Mesendoderm (in vitro differentiated cells): ENCODE measurements around the gene SPATA2.

ENCODE experiments used
- DNase-seq: peaks from one replicate; pipeline ENCODE4 v3.0.0; 2013
- H2AK5ac ChIP-seq: 2 replicates; pipeline ENCODE4 v1.6.1; 2013; ENCODE audit warnings: low read length, inconsistent platforms
- H2BK120ac ChIP-seq: 2 replicates; pipeline ENCODE4 v1.6.1; 2013; ENCODE audit warnings: low read depth, mild to moderate bottlenecking, low read length, moderate library complexity, mixed read lengths
- H2BK15ac ChIP-seq: replicated peaks from 2 replicates; pipeline ENCODE4 v1.6.1; 2013; ENCODE audit warnings: low read depth, mild to moderate bottlenecking, moderate library complexity
- H2BK5ac ChIP-seq: 2 replicates; pipeline ENCODE4 v1.6.1; 2013; ENCODE audit warnings: low read length, inconsistent platforms
- H3K18ac ChIP-seq: 2 replicates; pipeline ENCODE4 v1.6.1; 2013; ENCODE audit warnings: mild to moderate bottlenecking, low read length, mixed read lengths
- H3K23ac ChIP-seq: one replicate; pipeline ENCODE4 v1.6.1; 2013; ENCODE audit warnings: low read length
- H3K27ac ChIP-seq: 2 replicates; pipeline ENCODE4 v1.5.1; 2013; ENCODE audit warnings: low read depth, mild to moderate bottlenecking, inconsistent platforms, low read length, moderate library complexity
- H3K27me3 ChIP-seq: 2 replicates; pipeline ENCODE4 v1.6.1; 2013; ENCODE audit warnings: low read length, control low read depth, mild to moderate bottlenecking, inconsistent platforms; ENCODE audit not compliant: insufficient read depth, poor library complexity
- H3K36me3 ChIP-seq: 2 replicates; pipeline ENCODE4 v1.6.1; 2013; ENCODE audit warnings: low read length, inconsistent platforms; ENCODE audit not compliant: control insufficient read depth, insufficient read depth
- H3K4ac ChIP-seq: one replicate; pipeline ENCODE4 v1.6.1; 2013; ENCODE audit warnings: low read depth, mild to moderate bottlenecking, low read length, moderate library complexity
- H3K4me1 ChIP-seq: 2 replicates; pipeline ENCODE4 v1.6.1; 2013; ENCODE audit warnings: low read depth, low read length, inconsistent platforms; ENCODE audit not compliant: control insufficient read depth
- H3K4me2 ChIP-seq: 2 replicates; pipeline ENCODE4 v1.6.1; 2013; ENCODE audit warnings: low read length
- H3K4me3 ChIP-seq: 2 replicates; pipeline ENCODE4 v1.5.1; 2013; ENCODE audit warnings: mild to moderate bottlenecking, low read length
- H3K56ac ChIP-seq: one replicate; pipeline ENCODE4 v1.6.1; 2013; ENCODE audit warnings: low read length
- H3K79me1 ChIP-seq: 2 replicates; pipeline ENCODE4 v1.6.1; 2013; ENCODE audit warnings: low read length, inconsistent platforms
- H3K79me2 ChIP-seq: 2 replicates; pipeline ENCODE4 v1.6.1; 2013; ENCODE audit warnings: mild to moderate bottlenecking, low read length; ENCODE audit not compliant: control insufficient read depth, insufficient read depth
- H3K9ac ChIP-seq: 2 replicates; pipeline ENCODE4 v1.6.1; 2013; ENCODE audit warnings: low read length, inconsistent platforms
- H4K5ac ChIP-seq: one replicate; pipeline ENCODE4 v1.6.1; 2013; ENCODE audit warnings: low read length
- H4K8ac ChIP-seq: one replicate; pipeline ENCODE4 v1.6.1; 2013; ENCODE audit warnings: low read depth, mild to moderate bottlenecking, control low read depth, low read length, moderate library complexity
- WGBS: extraction: QIAGEN DNeasy Blood & Tissue Kit; methylation state at CpG from one replicate; pipeline ENCODE4 v1.1.7; 2013; ENCODE audit warnings: low lambda C conversion rate, missing lambda C conversion rate; ENCODE audit not compliant: insufficient coverage; ENCODE audit errors: extremely low coverage; 5-methylcytosine and 5-hydroxymethylcytosine counted together

Gene SPATA2

DNA sequence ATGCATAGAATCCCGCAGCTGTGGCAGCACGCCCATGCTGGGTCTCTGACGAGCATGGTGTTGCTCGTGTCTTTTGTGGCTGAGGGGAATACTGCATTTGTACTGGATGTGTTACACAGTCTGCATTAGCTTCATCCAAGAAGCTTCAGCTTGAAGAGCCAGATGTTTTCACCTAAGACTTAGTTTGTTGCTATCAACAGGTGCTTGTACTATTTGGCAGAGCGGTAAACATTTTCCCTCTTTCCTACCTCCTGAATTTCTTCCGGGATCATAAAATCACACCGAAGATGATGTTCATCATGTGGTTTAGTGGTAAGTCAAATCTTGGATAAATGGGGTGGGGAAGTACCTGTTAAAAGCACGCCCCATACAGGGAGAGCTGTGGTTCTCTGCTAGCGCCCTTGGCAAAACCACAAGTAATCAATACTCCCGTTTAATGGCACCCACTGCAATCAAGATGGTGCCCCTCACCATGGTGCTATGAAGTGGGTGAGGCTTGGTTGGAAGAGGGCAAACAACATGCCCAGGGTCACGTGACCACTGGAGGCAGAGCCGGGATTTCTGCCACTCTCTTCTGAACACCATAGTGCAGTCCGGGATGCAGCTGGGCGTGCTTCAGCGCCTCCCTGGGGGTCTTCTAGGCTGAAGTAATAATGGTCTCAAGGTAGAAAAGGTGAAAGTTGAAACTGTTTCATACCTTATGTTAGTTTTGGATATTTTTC lies 34.4 kb downstream of the SPATA2 start:
- H3K4me2 ChIP-seq: no peak overlapping the region
- no peak for DNase-seq
- H4K5ac ChIP-seq: no peak overlapping the region
- no peak overlapping the region for H3K23ac ChIP-seq
- H3K4me1 ChIP-seq: no peaks in the 10 kb centered on the region
- no peak overlapping the region for H3K9ac ChIP-seq
- H3K27me3 ChIP-seq: no peaks in the 10 kb centered on the region
- no peak overlapping the region for H2BK120ac ChIP-seq
- H4K8ac ChIP-seq: no peak overlapping the region
- H3K4me3 ChIP-seq: no peak overlapping the region
- no peak overlapping the region for H3K27ac ChIP-seq
- no peaks in the 10 kb centered on the region for H3K79me2 ChIP-seq
- no peak overlapping the region for H2AK5ac ChIP-seq
- H3K79me1 ChIP-seq: no peaks in the 10 kb centered on the region
- no peak overlapping the region for H2BK5ac ChIP-seq
- H3K4ac ChIP-seq: no peak overlapping the region
- H2BK15ac ChIP-seq: no peak overlapping the region
- no peak overlapping the region for H3K18ac ChIP-seq
- no peak overlapping the region for H3K56ac ChIP-seq
- no CpG with 5 or more reads among the region's 15 CpGs for WGBS
- H3K36me3 ChIP-seq: no peaks in the 10 kb centered on the region

DNA sequence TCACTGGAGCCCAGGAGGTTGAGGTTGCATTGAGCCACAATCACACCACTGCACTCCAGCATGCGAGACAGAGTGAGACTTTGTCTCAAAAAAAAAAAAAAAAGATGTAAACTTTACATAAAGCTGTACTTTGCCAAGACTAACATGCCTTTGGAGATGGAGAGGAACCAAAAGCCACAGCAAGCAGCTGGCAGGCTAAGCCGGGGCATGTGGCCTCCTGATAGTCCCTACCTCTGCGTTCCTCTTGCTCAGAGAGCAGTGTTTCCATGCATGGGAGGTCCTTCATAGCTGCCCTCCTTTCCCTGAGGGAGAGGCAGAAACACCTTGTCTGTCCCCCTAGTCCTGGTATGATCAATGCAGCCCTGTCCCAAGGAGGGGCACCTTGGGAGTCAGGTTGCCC lies 35.2 kb downstream of the SPATA2 start:
- H3K56ac ChIP-seq: no peak overlapping the region
- no peak overlapping the region for H2AK5ac ChIP-seq
- no peak overlapping the region for H3K9ac ChIP-seq
- no peak overlapping the region for H2BK120ac ChIP-seq
- no peak overlapping the region for H2BK5ac ChIP-seq
- DNase-seq: no peak
- no peaks in the 10 kb centered on the region for H3K36me3 ChIP-seq
- H3K23ac ChIP-seq: no peak overlapping the region
- H3K79me2 ChIP-seq: no peaks in the 10 kb centered on the region
- no peak overlapping the region for H2BK15ac ChIP-seq
- no peak overlapping the region for H3K4me2 ChIP-seq
- H3K18ac ChIP-seq: no peak overlapping the region
- H3K79me1 ChIP-seq: no peaks in the 10 kb centered on the region
- no peak overlapping the region for H4K5ac ChIP-seq
- H4K8ac ChIP-seq: no peak overlapping the region
- WGBS: no CpG with 5 or more reads among the region's 3 CpGs
- H3K4me1 ChIP-seq: no peaks in the 10 kb centered on the region
- no peak overlapping the region for H3K4me3 ChIP-seq
- H3K27ac ChIP-seq: no peak overlapping the region
- H3K4ac ChIP-seq: no peak overlapping the region
- no peaks in the 10 kb centered on the region for H3K27me3 ChIP-seq

GRCh38 chr20:49878977-49879376 lies 36.4 kb downstream of the SPATA2 start:
- Histone ChIP-seq H3K9ac (no peak overlapping the region), H3K27ac (no peak overlapping the region), H3K4ac (no peak overlapping the region), H3K4me1 (no peaks in the 10 kb centered on the region), H4K5ac (no peak overlapping the region), H2AK5ac (no peak overlapping the region), H3K79me2 (no peaks in the 10 kb centered on the region), H3K4me3 (no peak overlapping the region), H3K79me1 (no peaks in the 10 kb centered on the region), H2BK15ac (no peak overlapping the region), H3K56ac (no peak overlapping the region), H3K23ac (no peak overlapping the region), H2BK120ac (no peak overlapping the region), H4K8ac (no peak overlapping the region), H3K4me2 (no peak overlapping the region), H3K36me3 (no peaks in the 10 kb centered on the region), H3K18ac (no peak overlapping the region), H2BK5ac (no peak overlapping the region), H3K27me3 (no peaks in the 10 kb centered on the region)
- no peak for DNase-seq
- WGBS: no CpG with 5 or more reads among the region's 1 CpG

- no CpG with 5 or more reads among the region's 4 CpGs for WGBS
- Histone ChIP-seq H3K18ac (no peak overlapping the region), H3K4me2 (no peak overlapping the region), H3K4ac (no peak overlapping the region), H3K36me3 (no peaks in the 10 kb centered on the region), H3K23ac (no peak overlapping the region), H2AK5ac (no peak overlapping the region), H2BK120ac (no peak overlapping the region), H4K5ac (no peak overlapping the region), H2BK5ac (no peak overlapping the region), H3K4me3 (no peak overlapping the region), H3K27me3 (no peaks in the 10 kb centered on the region), H3K9ac (no peak overlapping the region), H4K8ac (no peak overlapping the region), H2BK15ac (no peak overlapping the region), H3K79me2 (no peaks in the 10 kb centered on the region), H3K56ac (no peak overlapping the region), H3K79me1 (no peaks in the 10 kb centered on the region), H3K4me1 (no peaks in the 10 kb centered on the region), H3K27ac (no peak overlapping the region)
- peak; percentile 53 for DNase-seq
Observed at GRCh38 chr20:49877386-49877921, 37.9 kb downstream of the SPATA2 start.

DNA sequence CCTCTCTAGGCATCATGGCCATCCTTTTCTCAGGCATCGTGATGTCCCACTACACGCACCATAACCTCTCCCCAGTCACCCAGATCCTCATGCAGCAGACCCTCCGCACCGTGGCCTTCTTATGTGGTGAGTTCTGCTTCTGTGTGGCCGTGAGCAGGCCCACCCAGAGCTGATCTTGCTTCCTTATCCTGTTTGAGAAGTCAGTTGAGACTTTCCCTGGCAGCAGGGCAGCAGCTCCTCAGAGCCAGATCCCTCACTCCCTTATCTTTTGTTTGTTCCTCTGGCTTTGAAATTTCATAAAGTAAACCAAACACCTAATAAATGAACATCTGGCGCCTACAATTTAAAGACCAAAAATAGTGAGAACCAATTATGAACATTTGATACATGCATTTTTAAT lies 40.6 kb downstream of the SPATA2 start:
- no peak overlapping the region for H3K18ac ChIP-seq
- no peak overlapping the region for H4K8ac ChIP-seq
- H2BK15ac ChIP-seq: no peak overlapping the region
- H3K79me2 ChIP-seq: no peaks in the 10 kb centered on the region
- no peak overlapping the region for H3K4me2 ChIP-seq
- no CpG with 5 or more reads among the region's 6 CpGs for WGBS
- H3K27me3 ChIP-seq: no peaks in the 10 kb centered on the region
- no peak overlapping the region for H2AK5ac ChIP-seq
- no peaks in the 10 kb centered on the region for H3K36me3 ChIP-seq
- H4K5ac ChIP-seq: no peak overlapping the region
- H2BK120ac ChIP-seq: no peak overlapping the region
- no peaks in the 10 kb centered on the region for H3K79me1 ChIP-seq
- no peak for DNase-seq
- no peak overlapping the region for H3K56ac ChIP-seq
- no peak overlapping the region for H3K9ac ChIP-seq
- no peak overlapping the region for H2BK5ac ChIP-seq
- H3K27ac ChIP-seq: no peak overlapping the region
- no peak overlapping the region for H3K4ac ChIP-seq
- H3K4me1 ChIP-seq: no peaks in the 10 kb centered on the region
- no peak overlapping the region for H3K23ac ChIP-seq
- H3K4me3 ChIP-seq: no peak overlapping the region

- H2BK120ac ChIP-seq: no peak overlapping the region
- WGBS: no CpG with 5 or more reads among the region's 1 CpG
- no peak overlapping the region for H3K18ac ChIP-seq
- H3K56ac ChIP-seq: no peak overlapping the region
- no peak overlapping the region for H4K8ac ChIP-seq
- no peak overlapping the region for H3K4ac ChIP-seq
- DNase-seq: peak; percentile 28
- H3K79me1 ChIP-seq: no peaks in the 10 kb centered on the region
- no peaks in the 10 kb centered on the region for H3K27me3 ChIP-seq
- no peaks in the 10 kb centered on the region for H3K36me3 ChIP-seq
- no peak overlapping the region for H2BK5ac ChIP-seq
- no peak overlapping the region for H3K4me3 ChIP-seq
- H4K5ac ChIP-seq: no peak overlapping the region
- H3K79me2 ChIP-seq: no peaks in the 10 kb centered on the region
- no peak overlapping the region for H3K23ac ChIP-seq
- no peak overlapping the region for H3K4me2 ChIP-seq
- H2AK5ac ChIP-seq: no peak overlapping the region
- no peak overlapping the region for H3K27ac ChIP-seq
- H3K4me1 ChIP-seq: peaks cover 2% of the 10 kb centered on the region
- no peak overlapping the region for H3K9ac ChIP-seq
- no peak overlapping the region for H2BK15ac ChIP-seq
Observed at GRCh38 chr20:49872056-49872455, 43.3 kb downstream of the SPATA2 start.
